ENCODE results near the gene ODAD2. TPM values are rescaled to one million over a fixed set of nuclear protein-coding genes. Genes with fewer than 3 reads are reported as not detected.

The ODAD2 gene
- total and polyA plus RNA-seq, 2 of the 8 experiments (the other 6 are each of a cell fraction or from before 2014, with no cell fraction given): 0.95 to 4.3 TPM

DNA sequence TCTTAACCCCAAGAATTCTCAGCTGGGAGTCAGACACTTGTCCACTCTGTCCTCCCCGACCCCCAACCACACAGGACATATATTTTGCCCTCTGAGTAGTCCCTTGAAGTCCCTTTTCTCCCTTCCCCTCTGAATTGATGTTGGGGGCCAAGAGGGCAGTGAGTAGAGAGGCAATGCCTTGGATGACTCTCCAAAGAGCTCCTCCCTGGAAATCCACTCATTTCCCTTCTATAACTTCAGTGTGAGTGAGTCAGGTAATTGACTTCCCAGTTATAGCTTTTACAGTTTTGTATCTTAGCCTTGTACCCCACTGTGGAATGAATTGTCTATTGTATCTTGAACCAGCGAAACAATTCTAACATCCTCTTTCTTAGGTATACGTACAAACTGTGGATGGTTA is 9.2 kb upstream of the ODAD2 start (continued):
- TF ChIP-seq RXRA (IDR thresholded peaks at IDR 0.05; ENCODE audit: insufficient read depth, low read depth, low read length): no peak
- no peak for TF ChIP-seq JUND (IDR thresholded peaks at IDR 0.05; ENCODE audit: low read length)

All from H1 (cell line).